ENCODE results near the gene AKT1.

DNA sequence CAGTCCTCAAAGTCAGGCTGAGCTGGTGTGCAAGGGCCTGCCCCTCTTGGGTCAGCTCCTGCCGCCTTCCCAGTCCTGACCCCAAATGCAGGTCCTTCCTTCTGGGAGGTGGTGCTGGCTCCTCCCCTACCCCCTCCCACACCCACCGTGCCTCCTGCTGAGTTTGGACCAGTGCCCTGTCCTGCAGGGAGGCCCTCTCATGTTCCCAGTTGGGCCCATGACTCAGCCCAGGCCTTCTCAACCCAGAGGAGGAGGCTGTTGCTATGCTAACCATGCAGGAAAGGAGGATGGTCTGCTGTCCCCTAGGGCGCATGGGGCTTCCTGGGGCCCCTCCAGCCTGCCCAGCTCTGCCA, 9.8 kb upstream of the AKT1 start:
- TF ChIP-seq YY1 (IDR thresholded peaks at IDR 0.05) (no peak), HNF4A (conservative IDR thresholded peaks at IDR 0.05) (no peak)
- TF ChIP-seq, protein P1, sequence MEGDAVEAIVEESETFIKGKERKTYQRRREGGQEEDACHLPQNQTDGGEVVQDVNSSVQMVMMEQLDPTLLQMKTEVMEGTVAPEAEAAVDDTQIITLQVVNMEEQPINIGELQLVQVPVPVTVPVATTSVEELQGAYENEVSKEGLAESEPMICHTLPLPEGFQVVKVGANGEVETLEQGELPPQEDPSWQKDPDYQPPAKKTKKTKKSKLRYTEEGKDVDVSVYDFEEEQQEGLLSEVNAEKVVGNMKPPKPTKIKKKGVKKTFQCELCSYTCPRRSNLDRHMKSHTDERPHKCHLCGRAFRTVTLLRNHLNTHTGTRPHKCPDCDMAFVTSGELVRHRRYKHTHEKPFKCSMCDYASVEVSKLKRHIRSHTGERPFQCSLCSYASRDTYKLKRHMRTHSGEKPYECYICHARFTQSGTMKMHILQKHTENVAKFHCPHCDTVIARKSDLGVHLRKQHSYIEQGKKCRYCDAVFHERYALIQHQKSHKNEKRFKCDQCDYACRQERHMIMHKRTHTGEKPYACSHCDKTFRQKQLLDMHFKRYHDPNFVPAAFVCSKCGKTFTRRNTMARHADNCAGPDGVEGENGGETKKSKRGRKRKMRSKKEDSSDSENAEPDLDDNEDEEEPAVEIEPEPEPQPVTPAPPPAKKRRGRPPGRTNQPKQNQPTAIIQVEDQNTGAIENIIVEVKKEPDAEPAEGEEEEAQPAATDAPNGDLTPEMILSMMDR (IDR thresholded peaks at IDR 0.05; ENCODE audit: low read depth, low read length, missing input control): no peak
- TF ChIP-seq, protein P2, sequence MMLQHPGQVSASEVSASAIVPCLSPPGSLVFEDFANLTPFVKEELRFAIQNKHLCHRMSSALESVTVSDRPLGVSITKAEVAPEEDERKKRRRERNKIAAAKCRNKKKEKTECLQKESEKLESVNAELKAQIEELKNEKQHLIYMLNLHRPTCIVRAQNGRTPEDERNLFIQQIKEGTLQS (IDR thresholded peaks at IDR 0.05): no peak

Measured in liver (tissue), 3 donors.